Kidney epithelial cell (primary cell): ENCODE measurements around the gene PTPRO. TPM values are rescaled to one million over a fixed set of nuclear protein-coding genes. Genes with fewer than 3 reads are reported as not detected.

ENCODE experiments used
- DNase-seq: peaks from one replicate; pipeline ENCODE4 v3.0.0-alpha.2; 2010; ENCODE audit warnings: low read depth
- H3K27me3 ChIP-seq: 2 replicates; pipeline ENCODE4 v1.6.0; 2011; ENCODE audit warnings: low read length; ENCODE audit not compliant: control insufficient read depth, insufficient read depth
- H3K36me3 ChIP-seq: 2 replicates; pipeline ENCODE4 v1.5.1; 2011; ENCODE audit warnings: low read length; ENCODE audit not compliant: control insufficient read depth, insufficient read depth
- H3K4me3 ChIP-seq: 2 replicates; pipeline ENCODE4 v1.5.1; 2011; ENCODE audit warnings: low read depth, mild to moderate bottlenecking, control low read depth, low read length
- CTCF ChIP-seq: IDR thresholded peaks from 2 replicates; pipeline ENCODE4 v1.5.1; 2011; ENCODE audit warnings: mild to moderate bottlenecking, moderate library complexity, low read length, control low read depth, inconsistent platforms; ENCODE audit not compliant: insufficient read depth, poor library complexity, severe bottlenecking
- total RNA-seq: library from RNA; depleted of rRNA; stranded (reverse); fragments of >200 nt; gene quantifications from 2 replicates; pipeline ENCODE4 v1.2.3, GENCODE V29; 2015

PTPRO gene
- total RNA-seq, 1 donor from 2014 or later = 3.7 TPM

GRCh38 chr12:15280930-15281329 is 41.4 kb upstream of the PTPRO start:
- Histone ChIP-seq H3K4me3 (no peak overlapping the region), H3K27me3 (no peaks in the 10 kb centered on the region), H3K36me3 (no peaks in the 10 kb centered on the region)
- no peak for TF ChIP-seq CTCF
- DNase-seq = no peak

GRCh38 chr12:15289192-15289591 is 33.1 kb upstream of the PTPRO start:
- DNase-seq = no peak
- no peaks in the 10 kb centered on the region for H3K36me3 ChIP-seq
- no peak for TF ChIP-seq CTCF
- no peak overlapping the region for H3K4me3 ChIP-seq
- H3K27me3 ChIP-seq = no peaks in the 10 kb centered on the region

- no peaks in the 10 kb centered on the region for H3K27me3 ChIP-seq
- DNase-seq = no peak
- TF ChIP-seq CTCF = no peak
- H3K36me3 ChIP-seq = no peaks in the 10 kb centered on the region
- no peak overlapping the region for H3K4me3 ChIP-seq
Measured at GRCh38 chr12:15293731-15294130, 28.6 kb upstream of the PTPRO start.

GRCh38 chr12:15299947-15300346 is 22.4 kb upstream of the PTPRO start:
- Histone ChIP-seq H3K4me3 (no peak overlapping the region), H3K36me3 (no peaks in the 10 kb centered on the region), H3K27me3 (no peaks in the 10 kb centered on the region)
- TF ChIP-seq CTCF = no peak
- DNase-seq = no peak

- no peak for TF ChIP-seq CTCF
- Histone ChIP-seq H3K27me3 (no peaks in the 10 kb centered on the region), H3K36me3 (no peaks in the 10 kb centered on the region), H3K4me3 (no peak overlapping the region)
- DNase-seq = no peak
Measured at GRCh38 chr12:15304296-15304695, 18.0 kb upstream of the PTPRO start.

GRCh38 chr12:15306605-15307004 is 15.7 kb upstream of the PTPRO start:
- H3K36me3 ChIP-seq = no peaks in the 10 kb centered on the region
- no peaks in the 10 kb centered on the region for H3K27me3 ChIP-seq
- H3K4me3 ChIP-seq = no peak overlapping the region
- no peak for DNase-seq
- TF ChIP-seq CTCF = no peak
